C4-2B (cell line): ENCODE data around the gene DIDO1.

ENCODE experiments used
- ZFX ChIP-seq: fragments of 450-650 bp; IDR thresholded peaks from 2 replicates; pipeline ENCODE4 v1.6.1; 2017
- TF ChIP-seq, protein P1 (sequence below): fragments of 450-650 bp; conservative IDR thresholded peaks from 2 replicates; pipeline ENCODE4 v1.5.1; 2017; ENCODE audit warnings: mild to moderate bottlenecking

DNA sequence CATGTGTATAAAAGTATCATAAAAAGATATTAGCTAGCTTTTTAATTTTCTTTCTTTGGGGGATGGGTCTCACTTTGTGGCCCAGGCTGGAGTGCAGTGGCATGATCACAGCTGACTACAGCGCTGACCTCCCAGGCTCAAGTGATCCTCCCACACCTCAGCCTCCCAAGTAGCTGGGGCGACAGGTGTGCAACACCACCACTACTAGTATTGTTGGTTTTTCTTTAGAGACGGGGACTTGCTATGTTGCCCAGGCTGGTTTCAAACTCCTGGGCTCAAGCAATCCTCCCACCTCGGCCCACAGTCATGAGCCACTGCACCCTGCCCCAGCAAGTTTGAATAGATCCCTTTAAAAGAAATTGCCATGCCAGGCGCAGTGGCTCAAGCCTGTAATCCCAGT lies 71.2 kb downstream of the DIDO1 start:
- TF ChIP-seq, protein P1, sequence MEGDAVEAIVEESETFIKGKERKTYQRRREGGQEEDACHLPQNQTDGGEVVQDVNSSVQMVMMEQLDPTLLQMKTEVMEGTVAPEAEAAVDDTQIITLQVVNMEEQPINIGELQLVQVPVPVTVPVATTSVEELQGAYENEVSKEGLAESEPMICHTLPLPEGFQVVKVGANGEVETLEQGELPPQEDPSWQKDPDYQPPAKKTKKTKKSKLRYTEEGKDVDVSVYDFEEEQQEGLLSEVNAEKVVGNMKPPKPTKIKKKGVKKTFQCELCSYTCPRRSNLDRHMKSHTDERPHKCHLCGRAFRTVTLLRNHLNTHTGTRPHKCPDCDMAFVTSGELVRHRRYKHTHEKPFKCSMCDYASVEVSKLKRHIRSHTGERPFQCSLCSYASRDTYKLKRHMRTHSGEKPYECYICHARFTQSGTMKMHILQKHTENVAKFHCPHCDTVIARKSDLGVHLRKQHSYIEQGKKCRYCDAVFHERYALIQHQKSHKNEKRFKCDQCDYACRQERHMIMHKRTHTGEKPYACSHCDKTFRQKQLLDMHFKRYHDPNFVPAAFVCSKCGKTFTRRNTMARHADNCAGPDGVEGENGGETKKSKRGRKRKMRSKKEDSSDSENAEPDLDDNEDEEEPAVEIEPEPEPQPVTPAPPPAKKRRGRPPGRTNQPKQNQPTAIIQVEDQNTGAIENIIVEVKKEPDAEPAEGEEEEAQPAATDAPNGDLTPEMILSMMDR, result no peak
- TF ChIP-seq ZFX, result no peak
